HepG2 (cell line): ENCODE data around the gene KRCC1. TPM values are rescaled to one million over a fixed set of nuclear protein-coding genes. Genes with fewer than 3 reads are reported as not detected.
A peak's percentile ranks its signal among the peaks of the same experiment; 100 is the strongest.

ENCODE experiments used
- HOXA7 ChIP-seq: sonication (generic); formaldehyde crosslinking; IDR thresholded peaks from 2 replicates; pipeline ENCODE4 v1.8.1; 2022; ENCODE audit warnings: mild to moderate bottlenecking, missing genetic modification reagents, moderate library complexity
- JUNB ChIP-seq: sonication (generic); formaldehyde crosslinking; IDR thresholded peaks from 2 replicates; pipeline ENCODE4 v1.8.0; 2022; ENCODE audit warnings: missing genetic modification reagents, mild to moderate bottlenecking, borderline replicate concordance
- KDM2A ChIP-seq: sonication (generic); formaldehyde crosslinking; IDR thresholded peaks from 2 replicates; pipeline ENCODE4 v1.4.0; 2020; ENCODE audit warnings: low read depth, missing genetic modification reagents, borderline replicate concordance
- LCORL ChIP-seq, 2 experiments: fragments of 450-650 bp in 1 of 2; sonication (generic) in 1 of 2; formaldehyde crosslinking in 1 of 2; IDR thresholded peaks; 2 replicates each; pipeline versions ENCODE4 v1.5.0 to v1.6.1; 2017 to 2020; ENCODE audit warnings: antibody characterized with exemption in 1 of 2, missing genetic modification reagents in 1 of 2
- MTA1 ChIP-seq: sonication (generic); formaldehyde crosslinking; IDR thresholded peaks from 2 replicates; pipeline ENCODE4 v1.4.0; 2020; ENCODE audit warnings: missing genetic modification reagents, mild to moderate bottlenecking, borderline replicate concordance
- RFX3 ChIP-seq: IDR thresholded peaks from 2 replicates; pipeline ENCODE4 v1.6.1; 2016; ENCODE audit warnings: missing biosample characterization, missing genetic modification reagents
- SALL2 ChIP-seq: sonication (generic); formaldehyde crosslinking; IDR thresholded peaks from 2 replicates; pipeline ENCODE4 v1.8.1; 2023; ENCODE audit warnings: mild to moderate bottlenecking, missing genetic modification reagents, inconsistent platforms
- TARDBP ChIP-seq: sonication (generic); formaldehyde crosslinking; IDR thresholded peaks from 2 replicates; pipeline ENCODE4 v1.8.0; 2022; ENCODE audit warnings: mild to moderate bottlenecking, missing genetic modification reagents
- ZNF121 ChIP-seq: sonication (generic); formaldehyde crosslinking; IDR thresholded peaks from 2 replicates; pipeline ENCODE4 v1.5.0; 2020; ENCODE audit warnings: mild to moderate bottlenecking, missing genetic modification reagents
- ZNF292 ChIP-seq: sonication (generic); formaldehyde crosslinking; IDR thresholded peaks from 2 replicates; pipeline ENCODE4 v1.8.1; 2022; ENCODE audit warnings: mild to moderate bottlenecking, low read depth, missing genetic modification reagents, borderline replicate concordance
- ZNF562 ChIP-seq: sonication (generic); formaldehyde crosslinking; IDR thresholded peaks from 2 replicates; pipeline ENCODE4 v1.8.0; 2022; ENCODE audit warnings: missing genetic modification reagents, borderline replicate concordance
- ZNF614 ChIP-seq: IDR thresholded peaks from 2 replicates; pipeline ENCODE4 v1.6.1; 2018; ENCODE audit warnings: missing biosample characterization, missing genetic modification reagents, inconsistent platforms, borderline replicate concordance
- polyA plus RNA-seq, 8 experiments: library from polyadenylated mRNA; depleted of rRNA in 3 of 8; stranded (reverse) in 7 of 8; unstranded in 1 of 8; fragments of >200 nt; fragmentation: Illumina TruSeq in 4 of 8; extraction: Trizol in 4 of 8; gene quantifications; 2 replicates each; pipeline versions ENCODE4 v1.2.1 to v1.2.3, GENCODE V29; 2011 to 2016; ENCODE audit warnings: low read depth in 4 of 8, missing spikeins in 1 of 8, mixed read lengths in 1 of 8; ENCODE audit not compliant: insufficient read depth in 1 of 8
- total RNA-seq, 5 experiments: library from RNA; depleted of rRNA; stranded (reverse); fragments of >200 nt; fragmentation: Illumina TruSeq; extraction: Trizol; gene quantifications; 2 replicates each; pipeline ENCODE4 v1.2.3, GENCODE V29; 2016; ENCODE audit warnings: low read depth in 1 of 5
- TF ChIP-seq, protein P1 (sequence below): sonication (generic); formaldehyde crosslinking; IDR thresholded peaks from 2 replicates; pipeline ENCODE4 v1.5.1; 2020; ENCODE audit warnings: missing genetic modification reagents, mild to moderate bottlenecking, borderline replicate concordance
- TF ChIP-seq, protein P2 (sequence below): sonication (generic); formaldehyde crosslinking; conservative IDR thresholded peaks from 2 replicates; pipeline ENCODE4 v1.4.0; 2020; ENCODE audit warnings: mild to moderate bottlenecking, missing genetic modification reagents, moderate library complexity
- TF ChIP-seq, protein P3 (sequence below): conservative IDR thresholded peaks from 2 replicates; pipeline ENCODE4 v1.6.1; 2018; ENCODE audit warnings: missing genetic modification reagents
- TF ChIP-seq, protein P4 (sequence below): sonication (generic); formaldehyde crosslinking; IDR thresholded peaks from 2 replicates; pipeline ENCODE4 v1.5.0; 2020; ENCODE audit warnings: mild to moderate bottlenecking, missing genetic modification reagents
- TF ChIP-seq, protein P5 (sequence below): sonication (generic); formaldehyde crosslinking; IDR thresholded peaks from 2 replicates; pipeline ENCODE4 v1.8.0; 2022; ENCODE audit warnings: mild to moderate bottlenecking, missing genetic modification reagents, moderate library complexity

Gene KRCC1
- total and polyA plus RNA-seq, 2 of the 13 experiments (the other 11 are each of a cell fraction or from before 2014, with no cell fraction given) = 6.5 to 7.7 TPM

DNA sequence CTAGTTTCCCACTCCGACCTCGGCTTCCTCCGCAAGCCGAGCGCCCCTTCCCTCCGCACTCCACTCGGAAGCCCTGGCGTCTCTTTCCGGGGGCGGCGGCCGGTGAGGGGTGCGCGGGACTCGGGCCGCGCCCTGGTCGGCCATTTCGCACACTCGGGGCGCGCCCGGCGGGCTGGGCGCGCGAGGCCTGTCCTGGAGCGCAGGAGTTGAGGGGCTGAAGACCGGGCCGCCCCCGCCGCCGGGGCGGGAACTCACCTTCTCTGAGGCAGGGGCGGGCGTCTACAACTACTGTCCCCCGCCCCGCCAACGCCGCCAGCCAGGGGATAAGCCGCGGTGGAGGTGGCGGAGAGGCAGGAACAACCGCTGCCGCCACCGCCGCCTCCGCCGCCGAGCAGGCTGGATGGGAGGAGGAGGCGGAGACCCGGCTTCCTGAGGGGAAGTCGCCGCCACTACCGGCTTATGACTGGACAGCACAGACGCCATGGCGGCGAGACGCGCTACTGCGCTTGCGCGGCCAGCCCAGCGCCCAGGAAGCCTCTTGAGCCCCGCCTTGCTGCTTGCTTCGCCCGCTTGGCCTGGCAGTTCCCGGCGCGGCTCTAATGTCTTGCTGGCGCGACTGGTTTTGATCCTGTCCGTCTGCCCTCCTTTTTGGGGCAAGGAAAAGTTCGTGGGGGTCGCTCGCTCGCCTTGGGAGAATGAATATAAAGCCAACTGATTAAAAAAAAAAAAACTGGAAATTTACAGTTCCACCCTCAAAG is at the start of gene KRCC1 (continued):
- TF ChIP-seq, protein P1, sequence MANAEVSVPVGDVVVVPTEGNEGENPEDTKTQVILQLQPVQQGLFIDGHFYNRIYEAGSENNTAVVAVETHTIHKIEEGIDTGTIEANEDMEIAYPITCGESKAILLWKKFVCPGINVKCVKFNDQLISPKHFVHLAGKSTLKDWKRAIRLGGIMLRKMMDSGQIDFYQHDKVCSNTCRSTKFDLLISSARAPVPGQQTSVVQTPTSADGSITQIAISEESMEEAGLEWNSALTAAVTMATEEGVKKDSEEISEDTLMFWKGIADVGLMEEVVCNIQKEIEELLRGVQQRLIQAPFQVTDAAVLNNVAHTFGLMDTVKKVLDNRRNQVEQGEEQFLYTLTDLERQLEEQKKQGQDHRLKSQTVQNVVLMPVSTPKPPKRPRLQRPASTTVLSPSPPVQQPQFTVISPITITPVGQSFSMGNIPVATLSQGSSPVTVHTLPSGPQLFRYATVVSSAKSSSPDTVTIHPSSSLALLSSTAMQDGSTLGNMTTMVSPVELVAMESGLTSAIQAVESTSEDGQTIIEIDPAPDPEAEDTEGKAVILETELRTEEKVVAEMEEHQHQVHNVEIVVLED = peak; percentile 71; the same call in 1 of the 2 replicates
- TF ChIP-seq, protein P2, sequence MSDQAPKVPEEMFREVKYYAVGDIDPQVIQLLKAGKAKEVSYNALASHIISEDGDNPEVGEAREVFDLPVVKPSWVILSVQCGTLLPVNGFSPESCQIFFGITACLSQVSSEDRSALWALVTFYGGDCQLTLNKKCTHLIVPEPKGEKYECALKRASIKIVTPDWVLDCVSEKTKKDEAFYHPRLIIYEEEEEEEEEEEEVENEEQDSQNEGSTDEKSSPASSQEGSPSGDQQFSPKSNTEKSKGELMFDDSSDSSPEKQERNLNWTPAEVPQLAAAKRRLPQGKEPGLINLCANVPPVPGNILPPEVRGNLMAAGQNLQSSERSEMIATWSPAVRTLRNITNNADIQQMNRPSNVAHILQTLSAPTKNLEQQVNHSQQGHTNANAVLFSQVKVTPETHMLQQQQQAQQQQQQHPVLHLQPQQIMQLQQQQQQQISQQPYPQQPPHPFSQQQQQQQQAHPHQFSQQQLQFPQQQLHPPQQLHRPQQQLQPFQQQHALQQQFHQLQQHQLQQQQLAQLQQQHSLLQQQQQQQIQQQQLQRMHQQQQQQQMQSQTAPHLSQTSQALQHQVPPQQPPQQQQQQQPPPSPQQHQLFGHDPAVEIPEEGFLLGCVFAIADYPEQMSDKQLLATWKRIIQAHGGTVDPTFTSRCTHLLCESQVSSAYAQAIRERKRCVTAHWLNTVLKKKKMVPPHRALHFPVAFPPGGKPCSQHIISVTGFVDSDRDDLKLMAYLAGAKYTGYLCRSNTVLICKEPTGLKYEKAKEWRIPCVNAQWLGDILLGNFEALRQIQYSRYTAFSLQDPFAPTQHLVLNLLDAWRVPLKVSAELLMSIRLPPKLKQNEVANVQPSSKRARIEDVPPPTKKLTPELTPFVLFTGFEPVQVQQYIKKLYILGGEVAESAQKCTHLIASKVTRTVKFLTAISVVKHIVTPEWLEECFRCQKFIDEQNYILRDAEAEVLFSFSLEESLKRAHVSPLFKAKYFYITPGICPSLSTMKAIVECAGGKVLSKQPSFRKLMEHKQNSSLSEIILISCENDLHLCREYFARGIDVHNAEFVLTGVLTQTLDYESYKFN (CRISPR knock-in tag) = no peak; the same call in 1 of the 2 replicates
- TF ChIP-seq RFX3 (CRISPR knock-in tag) (no peak), KDM2A (peak; percentile 93), JUNB (no peak), MTA1 (CRISPR knock-in tag) (peak; percentile 82; the same call in 1 of the 2 replicates), ZNF292 (CRISPR knock-in tag) (peak; percentile 68; the same call in 1 of the 2 replicates), TARDBP (CRISPR knock-in tag) (no peak), LCORL (IDR thresholded peaks at IDR 0.05) (no peak), LCORL (CRISPR knock-in tag; IDR thresholded peaks at IDR 0.05) (peak; percentile 31; the same call in 1 of the 2 replicates), HOXA7 (CRISPR knock-in tag) (no peak), ZNF562 (no peak), ZNF614 (peak; percentile 32; the same call in 1 of the 2 replicates), ZNF121 (CRISPR knock-in tag) (peak; percentile 74; the same call in 1 of the 2 replicates), SALL2 (CRISPR knock-in tag) (peak; percentile 75; the same call in 1 of the 2 replicates)
- TF ChIP-seq, protein P3, sequence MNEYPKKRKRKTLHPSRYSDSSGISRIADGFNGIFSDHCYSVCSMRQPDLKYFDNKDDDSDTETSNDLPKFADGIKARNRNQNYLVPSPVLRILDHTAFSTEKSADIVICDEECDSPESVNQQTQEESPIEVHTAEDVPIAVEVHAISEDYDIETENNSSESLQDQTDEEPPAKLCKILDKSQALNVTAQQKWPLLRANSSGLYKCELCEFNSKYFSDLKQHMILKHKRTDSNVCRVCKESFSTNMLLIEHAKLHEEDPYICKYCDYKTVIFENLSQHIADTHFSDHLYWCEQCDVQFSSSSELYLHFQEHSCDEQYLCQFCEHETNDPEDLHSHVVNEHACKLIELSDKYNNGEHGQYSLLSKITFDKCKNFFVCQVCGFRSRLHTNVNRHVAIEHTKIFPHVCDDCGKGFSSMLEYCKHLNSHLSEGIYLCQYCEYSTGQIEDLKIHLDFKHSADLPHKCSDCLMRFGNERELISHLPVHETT = peak; percentile 70
- TF ChIP-seq, protein P4, sequence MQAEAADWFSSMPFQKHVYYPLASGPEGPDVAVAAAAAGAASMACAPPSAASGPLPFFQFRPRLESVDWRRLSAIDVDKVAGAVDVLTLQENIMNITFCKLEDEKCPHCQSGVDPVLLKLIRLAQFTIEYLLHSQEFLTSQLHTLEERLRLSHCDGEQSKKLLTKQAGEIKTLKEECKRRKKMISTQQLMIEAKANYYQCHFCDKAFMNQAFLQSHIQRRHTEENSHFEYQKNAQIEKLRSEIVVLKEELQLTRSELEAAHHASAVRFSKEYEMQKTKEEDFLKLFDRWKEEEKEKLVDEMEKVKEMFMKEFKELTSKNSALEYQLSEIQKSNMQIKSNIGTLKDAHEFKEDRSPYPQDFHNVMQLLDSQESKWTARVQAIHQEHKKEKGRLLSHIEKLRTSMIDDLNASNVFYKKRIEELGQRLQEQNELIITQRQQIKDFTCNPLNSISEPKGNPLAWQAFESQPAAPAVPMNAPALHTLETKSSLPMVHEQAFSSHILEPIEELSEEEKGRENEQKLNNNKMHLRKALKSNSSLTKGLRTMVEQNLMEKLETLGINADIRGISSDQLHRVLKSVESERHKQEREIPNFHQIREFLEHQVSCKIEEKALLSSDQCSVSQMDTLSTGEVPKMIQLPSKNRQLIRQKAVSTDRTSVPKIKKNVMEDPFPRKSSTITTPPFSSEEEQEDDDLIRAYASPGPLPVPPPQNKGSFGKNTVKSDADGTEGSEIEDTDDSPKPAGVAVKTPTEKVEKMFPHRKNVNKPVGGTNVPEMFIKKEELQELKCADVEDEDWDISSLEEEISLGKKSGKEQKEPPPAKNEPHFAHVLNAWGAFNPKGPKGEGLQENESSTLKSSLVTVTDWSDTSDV (CRISPR knock-in tag) = peak; percentile 83; the same call in 1 of the 2 replicates
- TF ChIP-seq, protein P5, sequence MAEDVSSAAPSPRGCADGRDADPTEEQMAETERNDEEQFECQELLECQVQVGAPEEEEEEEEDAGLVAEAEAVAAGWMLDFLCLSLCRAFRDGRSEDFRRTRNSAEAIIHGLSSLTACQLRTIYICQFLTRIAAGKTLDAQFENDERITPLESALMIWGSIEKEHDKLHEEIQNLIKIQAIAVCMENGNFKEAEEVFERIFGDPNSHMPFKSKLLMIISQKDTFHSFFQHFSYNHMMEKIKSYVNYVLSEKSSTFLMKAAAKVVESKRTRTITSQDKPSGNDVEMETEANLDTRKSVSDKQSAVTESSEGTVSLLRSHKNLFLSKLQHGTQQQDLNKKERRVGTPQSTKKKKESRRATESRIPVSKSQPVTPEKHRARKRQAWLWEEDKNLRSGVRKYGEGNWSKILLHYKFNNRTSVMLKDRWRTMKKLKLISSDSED (CRISPR knock-in tag) = 0 out of 2 replicates have a peak, but pooled peaks have one; percentile 54
